Uterus (tissue), 4 donors: ENCODE measurements around the gene PLXNA2. TPM values are rescaled to one million over a fixed set of nuclear protein-coding genes. Genes with fewer than 3 reads are reported as not detected.

Experiments
- DNase-seq, 2 donors: peaks; one replicate each; pipeline ENCODE4 v3.0.0-alpha.2; 2019 to 2020
- H3K27ac ChIP-seq, 2 donors: fragments of 200-600 bp; sonication (generic); 1 replicate in 1 of 2; 2 replicates in 1 of 2; pipeline ENCODE4 v1.5.1; 2016 to 2018
- H3K27me3 ChIP-seq, 2 donors: fragments of 200-600 bp; sonication (generic); one replicate each; pipeline ENCODE4 v1.5.1; 2018 to 2019; ENCODE audit warnings: control low read depth in 1 of 2
- H3K36me3 ChIP-seq, 2 donors: fragments of 200-600 bp; sonication (generic); one replicate each; pipeline ENCODE4 v1.5.1; 2019; ENCODE audit warnings: control low read depth in 1 of 2
- H3K4me1 ChIP-seq, 2 donors: fragments of 200-600 bp; sonication (generic); one replicate each; pipeline ENCODE4 v1.5.1; 2018 to 2019; ENCODE audit warnings: control low read depth in 1 of 2
- H3K4me3 ChIP-seq, 2 donors: fragments of 200-600 bp; sonication (generic); 1 replicate in 1 of 2; 2 replicates in 1 of 2; pipeline ENCODE4 v1.5.1; 2018 to 2019; ENCODE audit warnings: mild to moderate bottlenecking in 1 of 2
- H3K9me3 ChIP-seq, 2 donors: fragments of 200-600 bp; sonication (generic); one replicate each; pipeline ENCODE4 v1.5.1; 2019; ENCODE audit warnings: control low read depth in 1 of 2
- CTCF ChIP-seq, 4 experiments: fragments of 200-600 bp in 2 of 4; fragments of 450-650 bp in 2 of 4; sonication (generic) in 2 of 4; IDR thresholded peaks; one replicate each; pipeline ENCODE4 v1.5.1; 2016 to 2019; ENCODE audit warnings: antibody characterized with exemption in 4 of 4, mild to moderate bottlenecking in 2 of 4, moderate library complexity in 1 of 4
- POLR2A ChIP-seq, 2 donors: fragments of 450-650 bp; IDR thresholded peaks; one replicate each; pipeline ENCODE4 v1.6.1; 2016; ENCODE audit warnings: antibody characterized with exemption in 2 of 2, mild to moderate bottlenecking in 1 of 2, moderate library complexity in 1 of 2
- intact Hi-C: fragments of 100-400 bp; cut with DNase I; formaldehyde crosslinking; loops from one replicate; pipeline ENCODE4 v1.15.1; 2023; ENCODE audit warnings: low total_unique reads
- total RNA-seq, 4 donors: library from RNA; depleted of rRNA in 3 of 4; stranded (reverse); fragments of >200 nt in 3 of 4; gene quantifications; one replicate each; pipeline versions ENCODE4 v1.1.0 to v1.2.4, GENCODE V29; 2014 to 2023
- donor health status: DM: yes; HTN: yes; CAD: no.

Gene PLXNA2
- total RNA-seq, 4 donors from 2014 or later, result 5.4 to 94.5 (median 9.5) TPM

DNA sequence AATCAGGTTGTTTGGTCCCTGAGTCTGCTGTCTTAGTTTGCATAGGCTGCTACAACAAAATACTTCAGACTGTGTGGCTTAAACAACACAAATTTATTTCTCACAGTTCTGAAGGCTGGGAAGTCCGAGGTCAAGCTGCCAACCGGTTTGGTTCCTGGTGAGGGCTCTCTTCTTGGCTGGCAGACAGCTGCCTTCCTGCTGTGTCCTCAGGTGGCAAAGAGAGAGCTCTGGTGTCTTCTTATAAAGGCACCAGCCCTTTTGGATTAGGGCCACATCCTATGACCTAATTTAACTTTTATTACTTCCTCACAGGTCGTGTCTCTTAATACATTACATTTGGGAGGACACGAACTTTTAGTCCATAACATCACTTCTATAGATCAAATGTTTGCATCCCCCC is 243.7 kb downstream of the PLXNA2 start:
- TF ChIP-seq CTCF (IDR thresholded peaks at IDR 0.05), result no peak
- TF ChIP-seq POLR2A (IDR thresholded peaks at IDR 0.05), result no peak
- no peak overlapping the region for H3K27ac ChIP-seq
- no peaks in the 10 kb centered on the region for H3K4me1 ChIP-seq
- H3K4me3 ChIP-seq, result no peak overlapping the region
- intact Hi-C loops, result no loop called here
- no peak for DNase-seq
- H3K9me3 ChIP-seq, result no peaks in the 10 kb centered on the region
- H3K36me3 ChIP-seq, result no peaks in the 10 kb centered on the region
- H3K27me3 ChIP-seq, result no peaks in the 10 kb centered on the region

DNA sequence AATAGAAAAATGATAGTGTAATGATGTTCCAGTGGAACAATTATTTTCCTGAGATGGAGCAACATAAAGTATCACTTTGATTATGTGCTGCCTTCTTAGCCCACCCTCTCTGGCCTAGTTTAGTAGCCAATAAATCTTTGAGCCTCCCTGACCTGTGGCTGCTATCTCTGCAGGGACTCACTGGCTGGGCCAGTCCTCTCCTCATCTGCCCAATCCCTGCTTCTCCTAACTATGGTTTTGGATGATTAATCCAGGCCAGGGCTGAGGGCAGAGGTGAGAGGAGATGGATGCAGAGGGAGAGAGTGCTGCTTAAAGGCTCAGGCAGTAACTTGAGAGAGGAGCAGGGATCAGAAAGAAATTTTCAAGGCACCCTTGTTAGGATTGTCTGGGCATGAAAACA is 244.2 kb downstream of the PLXNA2 start:
- intact Hi-C loops, result no loop called here
- Histone ChIP-seq H3K4me3 (no peak overlapping the region), H3K9me3 (no peaks in the 10 kb centered on the region), H3K36me3 (no peaks in the 10 kb centered on the region), H3K27ac (no peak overlapping the region), H3K4me1 (no peaks in the 10 kb centered on the region), H3K27me3 (no peaks in the 10 kb centered on the region)
- DNase-seq, result no peak
- TF ChIP-seq POLR2A (IDR thresholded peaks at IDR 0.05) (no peak), CTCF (IDR thresholded peaks at IDR 0.05) (no peak)

- Histone ChIP-seq H3K4me3 (no peak overlapping the region), H3K9me3 (no peaks in the 10 kb centered on the region), H3K27me3 (no peaks in the 10 kb centered on the region), H3K27ac (no peak overlapping the region), H3K36me3 (no peaks in the 10 kb centered on the region), H3K4me1 (no peaks in the 10 kb centered on the region)
- TF ChIP-seq CTCF (IDR thresholded peaks at IDR 0.05) (no peak), POLR2A (IDR thresholded peaks at IDR 0.05) (no peak)
- intact Hi-C loops, result no loop called here
- no peak for DNase-seq
Measured at GRCh38 chr1:207999274-207999915, 244.8 kb downstream of the PLXNA2 start.

DNA sequence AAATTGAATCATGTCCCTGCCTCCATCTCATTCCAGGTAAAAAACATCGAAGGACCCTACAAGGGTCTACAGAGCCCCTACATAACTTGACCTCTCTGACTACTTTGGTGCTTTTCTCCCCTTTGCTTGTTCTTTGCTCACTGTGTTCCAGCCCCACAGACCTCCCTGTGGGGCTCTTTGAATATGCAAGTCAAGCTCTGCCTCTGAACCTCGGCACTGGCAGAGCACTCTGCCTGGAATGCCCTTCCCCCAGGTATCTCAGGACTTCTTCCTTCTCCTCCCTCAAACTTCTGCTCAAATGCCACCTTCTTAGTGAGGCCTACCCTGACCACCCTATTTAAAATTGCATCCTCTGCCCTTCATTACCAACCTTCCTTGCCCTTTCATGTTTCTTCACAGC is 245.5 kb downstream of the PLXNA2 start:
- intact Hi-C loops, result no loop called here

More for the DNA sequence above, 245.5 kb downstream of the PLXNA2 start:
- TF ChIP-seq POLR2A (IDR thresholded peaks at IDR 0.05), result no peak
- no peak for TF ChIP-seq CTCF (IDR thresholded peaks at IDR 0.05)
- H3K27me3 ChIP-seq, result no peaks in the 10 kb centered on the region
- H3K4me3 ChIP-seq, result no peak overlapping the region
- H3K36me3 ChIP-seq, result no peaks in the 10 kb centered on the region
- no peaks in the 10 kb centered on the region for H3K4me1 ChIP-seq
- no peak overlapping the region for H3K27ac ChIP-seq
- DNase-seq, result no peak
- no peaks in the 10 kb centered on the region for H3K9me3 ChIP-seq
